ENCODE data around the gene ZNF318. TPM values are rescaled to one million over a fixed set of nuclear protein-coding genes. Genes with fewer than 3 reads are reported as not detected.

Gene ZNF318
- total RNA-seq, 6 experiments from 2014 or later = 11.1 to 13.3 (median 11.8) TPM

- H3K36me3 Mint-ChIP-seq (ENCODE audit: low read depth) = no peaks in the 10 kb centered on the region
- H3K4me3 Mint-ChIP-seq = no peak overlapping the region
- H3K9me3 Mint-ChIP-seq = no peaks in the 10 kb centered on the region
- no peak overlapping the region for H3K27ac Mint-ChIP-seq
- H3K27me3 Mint-ChIP-seq (ENCODE audit: insufficient read depth) = peaks cover 36% of the 10 kb centered on the region
- no peak for DNase-seq
- H3K4me1 Mint-ChIP-seq (ENCODE audit: low read depth) = peaks cover 6% of the 10 kb centered on the region; the same call in 1 of the 2 replicates
- no peak for TF ChIP-seq CTCF (IDR thresholded peaks at IDR 0.05)
These were observed 72.5 kb downstream of the ZNF318 start for GRCh38 chr6:43296780-43297497.

GRCh38 chr6:43295456-43295855, 74.0 kb downstream of the ZNF318 start:
- Mint-ChIP-seq H3K4me1 (ENCODE audit: low read depth) (peaks cover 6% of the 10 kb centered on the region; the same call in 1 of the 2 replicates), H3K27me3 (ENCODE audit: insufficient read depth) (peaks cover 24% of the 10 kb centered on the region), H3K4me3 (no peak overlapping the region), H3K9me3 (no peaks in the 10 kb centered on the region), H3K36me3 (ENCODE audit: low read depth) (no peaks in the 10 kb centered on the region), H3K27ac (no peak overlapping the region)
- TF ChIP-seq CTCF (IDR thresholded peaks at IDR 0.05) = no peak
- no peak for DNase-seq

- Mint-ChIP-seq H3K36me3 (ENCODE audit: low read depth) (no peaks in the 10 kb centered on the region), H3K4me1 (ENCODE audit: low read depth) (no peaks in the 10 kb centered on the region), H3K27ac (no peak overlapping the region), H3K9me3 (no peaks in the 10 kb centered on the region), H3K4me3 (no peak overlapping the region), H3K27me3 (ENCODE audit: insufficient read depth) (peaks cover 23% of the 10 kb centered on the region)
- TF ChIP-seq CTCF (IDR thresholded peaks at IDR 0.05) = no peak
- no peak for DNase-seq
These were observed 74.9 kb downstream of the ZNF318 start for GRCh38 chr6:43294536-43294935.

GRCh38 chr6:43293698-43294097, 75.7 kb downstream of the ZNF318 start:
- Mint-ChIP-seq H3K36me3 (ENCODE audit: low read depth) (no peaks in the 10 kb centered on the region), H3K27ac (no peak overlapping the region), H3K4me1 (ENCODE audit: low read depth) (no peaks in the 10 kb centered on the region), H3K27me3 (ENCODE audit: insufficient read depth) (peaks cover 19% of the 10 kb centered on the region), H3K9me3 (no peaks in the 10 kb centered on the region), H3K4me3 (no peak overlapping the region)
- no peak for TF ChIP-seq CTCF (IDR thresholded peaks at IDR 0.05)
- DNase-seq = no peak

- no peak overlapping the region for H3K27ac Mint-ChIP-seq
- DNase-seq = no peak
These were observed 76.6 kb downstream of the ZNF318 start for GRCh38 chr6:43292763-43293318.

More at GRCh38 chr6:43292763-43293318, 76.6 kb downstream of the ZNF318 start:
- H3K36me3 Mint-ChIP-seq (ENCODE audit: low read depth) = no peaks in the 10 kb centered on the region
- no peak overlapping the region for H3K4me3 Mint-ChIP-seq
- no peak for TF ChIP-seq CTCF (IDR thresholded peaks at IDR 0.05)
- H3K27me3 Mint-ChIP-seq (ENCODE audit: insufficient read depth) = peaks cover 21% of the 10 kb centered on the region
- H3K4me1 Mint-ChIP-seq (ENCODE audit: low read depth) = no peaks in the 10 kb centered on the region
- H3K9me3 Mint-ChIP-seq = no peaks in the 10 kb centered on the region
